ENCODE data around the gene MAPRE3.

DNA sequence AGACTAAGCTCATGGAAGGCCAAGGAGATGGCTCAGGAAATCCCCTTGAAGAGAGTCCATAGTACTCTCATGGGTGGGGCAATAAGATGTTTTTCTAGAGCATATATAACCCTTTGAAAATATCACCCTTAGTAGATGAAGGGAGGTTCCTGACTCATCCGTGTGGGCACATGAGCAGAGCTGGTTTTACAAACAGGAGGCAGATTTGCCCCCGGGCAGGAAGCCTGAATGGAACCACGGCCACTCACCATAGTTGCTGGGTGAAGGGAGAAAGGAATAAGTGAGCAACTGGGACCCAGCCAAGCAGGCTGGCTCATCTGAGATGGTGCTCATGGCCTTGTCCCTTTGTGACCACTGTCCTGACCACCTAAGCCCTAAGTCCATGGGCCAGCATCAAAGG lies 29.0 kb upstream of the MAPRE3 start:
- TF ChIP-seq, protein P1, sequence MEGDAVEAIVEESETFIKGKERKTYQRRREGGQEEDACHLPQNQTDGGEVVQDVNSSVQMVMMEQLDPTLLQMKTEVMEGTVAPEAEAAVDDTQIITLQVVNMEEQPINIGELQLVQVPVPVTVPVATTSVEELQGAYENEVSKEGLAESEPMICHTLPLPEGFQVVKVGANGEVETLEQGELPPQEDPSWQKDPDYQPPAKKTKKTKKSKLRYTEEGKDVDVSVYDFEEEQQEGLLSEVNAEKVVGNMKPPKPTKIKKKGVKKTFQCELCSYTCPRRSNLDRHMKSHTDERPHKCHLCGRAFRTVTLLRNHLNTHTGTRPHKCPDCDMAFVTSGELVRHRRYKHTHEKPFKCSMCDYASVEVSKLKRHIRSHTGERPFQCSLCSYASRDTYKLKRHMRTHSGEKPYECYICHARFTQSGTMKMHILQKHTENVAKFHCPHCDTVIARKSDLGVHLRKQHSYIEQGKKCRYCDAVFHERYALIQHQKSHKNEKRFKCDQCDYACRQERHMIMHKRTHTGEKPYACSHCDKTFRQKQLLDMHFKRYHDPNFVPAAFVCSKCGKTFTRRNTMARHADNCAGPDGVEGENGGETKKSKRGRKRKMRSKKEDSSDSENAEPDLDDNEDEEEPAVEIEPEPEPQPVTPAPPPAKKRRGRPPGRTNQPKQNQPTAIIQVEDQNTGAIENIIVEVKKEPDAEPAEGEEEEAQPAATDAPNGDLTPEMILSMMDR (IDR thresholded peaks at IDR 0.05): no peak
- TF ChIP-seq POLR2AphosphoS5 (IDR thresholded peaks at IDR 0.05) (no peak), POLR2A (IDR thresholded peaks at IDR 0.05) (no peak), EP300 (IDR thresholded peaks at IDR 0.05; ENCODE audit: low read depth) (no peak)

Data from transverse colon (tissue), 4 donors.